C4-2B (cell line): ENCODE results near the gene TUG1.
A peak's percentile ranks its signal among the peaks of the same experiment; 100 is the strongest.

Experiments
- H3K27ac ChIP-seq: fragments of 450-650 bp; 2 replicates; pipeline ENCODE4 v1.5.1; 2017
- ZFX ChIP-seq: fragments of 450-650 bp; IDR thresholded peaks from 2 replicates; pipeline ENCODE4 v1.6.1; 2017
- TF ChIP-seq, protein P1 (sequence below): fragments of 450-650 bp; conservative IDR thresholded peaks from 2 replicates; pipeline ENCODE4 v1.5.1; 2017; ENCODE audit warnings: mild to moderate bottlenecking

The TUG1 gene

DNA sequence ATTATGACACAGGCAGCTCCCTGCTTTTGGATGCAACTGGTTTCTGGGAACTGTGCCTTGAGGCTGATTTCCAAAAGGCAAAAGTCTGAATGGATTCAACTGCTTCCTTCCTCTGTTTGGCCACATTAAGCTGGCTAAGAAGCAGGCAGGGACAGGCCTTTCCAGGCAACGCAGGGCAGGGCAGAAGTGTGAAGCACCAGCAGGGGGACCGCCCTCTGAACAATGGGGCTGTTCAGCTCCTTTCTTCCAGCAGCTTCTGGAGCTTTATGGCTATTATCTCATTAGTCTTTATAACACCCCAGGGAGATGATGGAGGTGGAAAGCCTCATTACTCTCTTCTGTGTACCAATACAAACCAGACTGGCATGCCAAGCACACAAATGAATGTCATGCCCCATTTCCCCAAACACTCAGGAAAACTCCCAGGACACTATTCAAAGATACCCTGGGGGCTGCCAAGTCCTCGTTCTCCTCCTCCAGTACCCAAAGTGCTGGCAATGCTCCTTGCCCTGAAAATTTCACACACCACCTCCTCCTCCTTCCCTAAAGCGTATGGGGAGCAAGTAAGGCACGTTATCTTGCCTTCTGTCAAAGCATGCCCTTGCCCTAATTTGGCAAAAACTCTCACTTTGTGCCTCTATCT, 21.8 kb upstream of the TUG1 start:
- no peak overlapping the region for H3K27ac ChIP-seq
- no peak for TF ChIP-seq ZFX
- TF ChIP-seq, protein P1, sequence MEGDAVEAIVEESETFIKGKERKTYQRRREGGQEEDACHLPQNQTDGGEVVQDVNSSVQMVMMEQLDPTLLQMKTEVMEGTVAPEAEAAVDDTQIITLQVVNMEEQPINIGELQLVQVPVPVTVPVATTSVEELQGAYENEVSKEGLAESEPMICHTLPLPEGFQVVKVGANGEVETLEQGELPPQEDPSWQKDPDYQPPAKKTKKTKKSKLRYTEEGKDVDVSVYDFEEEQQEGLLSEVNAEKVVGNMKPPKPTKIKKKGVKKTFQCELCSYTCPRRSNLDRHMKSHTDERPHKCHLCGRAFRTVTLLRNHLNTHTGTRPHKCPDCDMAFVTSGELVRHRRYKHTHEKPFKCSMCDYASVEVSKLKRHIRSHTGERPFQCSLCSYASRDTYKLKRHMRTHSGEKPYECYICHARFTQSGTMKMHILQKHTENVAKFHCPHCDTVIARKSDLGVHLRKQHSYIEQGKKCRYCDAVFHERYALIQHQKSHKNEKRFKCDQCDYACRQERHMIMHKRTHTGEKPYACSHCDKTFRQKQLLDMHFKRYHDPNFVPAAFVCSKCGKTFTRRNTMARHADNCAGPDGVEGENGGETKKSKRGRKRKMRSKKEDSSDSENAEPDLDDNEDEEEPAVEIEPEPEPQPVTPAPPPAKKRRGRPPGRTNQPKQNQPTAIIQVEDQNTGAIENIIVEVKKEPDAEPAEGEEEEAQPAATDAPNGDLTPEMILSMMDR = no peak

DNA sequence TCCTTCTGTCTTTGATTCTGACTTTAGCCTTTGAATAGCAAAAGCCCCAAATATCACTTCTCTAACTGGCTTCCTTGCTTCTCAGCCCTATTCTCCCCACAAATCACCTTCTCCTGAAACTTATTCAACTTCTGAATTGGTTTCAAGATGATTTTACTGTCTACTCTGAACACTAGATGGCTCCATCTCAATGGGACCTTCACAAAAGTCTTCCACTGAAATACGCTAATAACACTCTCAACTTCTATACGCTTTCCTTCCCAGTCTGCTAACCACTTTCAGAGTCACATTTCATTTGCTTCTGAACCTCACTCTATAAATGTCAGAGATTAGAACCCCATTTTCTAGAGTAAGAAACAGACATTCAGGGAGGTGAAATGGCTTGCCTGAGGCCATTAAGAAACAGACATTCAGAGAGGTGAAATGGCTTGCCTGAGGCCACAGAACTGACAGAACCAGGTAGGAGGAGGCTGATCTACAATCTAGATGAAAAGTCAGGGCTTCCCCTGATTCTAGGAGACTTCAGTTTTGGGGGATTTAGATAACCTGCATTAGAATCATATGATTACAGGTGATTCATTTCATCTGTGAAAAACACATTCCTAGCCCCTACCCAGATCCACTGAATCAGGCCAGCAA, 21.1 kb upstream of the TUG1 start:
- TF ChIP-seq, protein P1 = peak; percentile 57
- no peak for TF ChIP-seq ZFX
- H3K27ac ChIP-seq = no peak overlapping the region

DNA sequence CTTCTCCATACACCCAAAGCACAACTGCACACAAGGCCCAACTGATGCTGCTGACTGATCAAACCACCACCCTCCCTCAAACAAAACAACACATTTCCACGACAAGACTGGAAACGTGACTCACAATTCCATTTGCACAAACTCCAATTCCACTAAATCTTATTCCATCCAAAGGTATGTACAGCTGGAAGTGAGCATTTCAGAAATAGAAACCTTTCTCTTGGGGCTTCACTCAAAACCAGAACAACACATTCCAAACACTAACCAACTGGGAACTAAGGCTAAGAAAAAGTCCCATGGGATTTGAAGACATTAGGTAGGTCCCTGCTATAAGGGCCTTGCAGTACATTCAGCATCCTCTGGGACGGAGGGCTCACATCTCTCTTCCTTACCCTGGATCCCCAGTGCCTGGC, 20.1 kb upstream of the TUG1 start:
- no peak for TF ChIP-seq ZFX
- TF ChIP-seq, protein P1 = no peak
- no peak overlapping the region for H3K27ac ChIP-seq

DNA sequence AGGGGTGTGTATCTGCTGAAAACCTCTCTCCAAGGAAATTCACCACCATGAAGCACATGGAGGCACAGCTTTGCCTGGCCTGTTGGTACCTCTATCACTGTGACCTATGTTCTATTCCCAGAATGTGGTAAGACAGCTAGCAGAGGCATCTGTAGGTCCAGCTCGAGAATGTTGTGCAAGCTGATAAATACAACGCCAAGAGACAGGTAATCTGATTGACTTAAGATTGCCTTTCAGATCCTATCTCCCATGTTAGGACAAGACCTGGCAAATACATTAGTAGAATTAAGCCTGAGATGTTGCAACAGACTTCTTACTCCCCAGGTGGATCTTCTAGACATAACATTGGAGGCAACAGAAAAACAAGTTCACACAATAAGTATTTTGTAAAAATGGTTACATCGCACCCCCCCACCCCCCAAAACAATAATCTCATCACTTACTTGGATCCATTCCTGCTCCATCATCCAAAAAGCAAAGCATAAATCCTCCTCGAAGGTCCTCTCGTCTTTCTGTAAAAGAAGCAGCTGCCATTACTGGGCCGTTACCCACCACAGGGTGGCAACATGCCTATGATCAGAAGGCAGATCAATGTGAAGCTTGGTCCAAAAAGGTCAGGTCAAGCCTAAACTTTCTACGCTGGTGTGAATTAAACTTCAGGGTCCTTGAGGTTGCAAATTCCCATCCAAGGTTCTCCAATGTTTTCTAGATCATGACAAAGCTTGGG, 19.0 kb upstream of the TUG1 start:
- TF ChIP-seq, protein P1 = peak; percentile 10; the same call in 1 of the 2 replicates
- TF ChIP-seq ZFX = no peak
- H3K27ac ChIP-seq = no peak overlapping the region

DNA sequence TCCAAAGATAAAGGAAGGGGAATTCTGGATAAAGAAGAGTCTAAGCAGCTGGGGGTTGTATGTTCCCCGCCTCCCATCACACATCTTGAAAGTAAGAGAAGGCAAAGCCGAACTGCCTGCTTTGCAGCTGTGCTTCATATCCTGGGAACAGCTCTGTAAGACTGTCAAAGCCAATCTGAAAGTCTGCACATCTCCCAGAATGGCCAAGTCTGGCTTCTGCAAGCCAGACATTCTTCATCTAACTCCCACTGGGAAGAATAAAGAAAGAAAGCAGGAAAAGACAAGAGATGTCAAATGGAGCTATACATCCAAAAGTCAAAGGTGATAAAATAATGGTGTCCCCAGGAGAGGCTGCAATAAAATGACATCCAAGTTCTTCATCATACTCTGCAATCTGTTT, 15.9 kb upstream of the TUG1 start:
- no peak overlapping the region for H3K27ac ChIP-seq
- no peak for TF ChIP-seq ZFX
- TF ChIP-seq, protein P1 = no peak

DNA sequence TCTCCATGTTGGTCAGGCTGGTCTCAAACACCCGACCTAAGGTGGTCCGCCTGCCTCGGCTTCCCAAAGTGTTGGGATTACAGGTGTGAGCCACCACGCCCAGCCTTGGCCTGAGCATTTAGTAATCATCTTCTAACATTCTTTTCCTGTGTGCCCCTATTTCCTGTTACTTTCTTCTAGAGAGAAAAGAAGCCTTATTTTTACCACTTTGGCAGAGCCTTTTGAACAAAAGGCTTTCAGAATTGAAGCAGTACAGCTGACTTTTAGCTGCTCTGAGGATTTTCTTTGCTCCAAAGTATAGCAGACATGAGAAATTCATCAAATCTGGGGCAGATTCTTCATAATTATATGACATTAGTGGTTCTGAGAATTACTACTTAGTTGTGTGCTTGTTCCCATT, 13.9 kb upstream of the TUG1 start:
- H3K27ac ChIP-seq = no peak overlapping the region
- TF ChIP-seq, protein P1 = no peak
- no peak for TF ChIP-seq ZFX

DNA sequence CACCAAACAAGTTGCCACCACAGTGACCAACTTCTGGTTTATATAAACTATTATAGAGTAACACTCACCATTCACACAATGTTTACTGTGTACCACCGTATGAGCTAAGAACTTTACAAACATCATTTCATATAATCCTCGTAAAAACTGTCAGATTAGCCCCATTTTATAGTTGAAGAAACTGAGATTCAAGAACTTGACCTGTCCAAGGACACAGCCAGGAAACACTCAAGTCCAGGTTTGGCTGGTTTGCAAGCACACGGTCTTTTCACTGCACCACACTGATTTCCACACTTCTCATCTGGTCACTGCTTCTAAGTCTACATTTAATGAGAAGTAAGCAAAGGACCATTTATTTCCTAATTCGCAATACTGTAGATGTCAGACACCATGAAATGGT, 4.2 kb upstream of the TUG1 start:
- no peak for TF ChIP-seq ZFX
- TF ChIP-seq, protein P1 = no peak
- no peak overlapping the region for H3K27ac ChIP-seq
